GM19351 (cell line): ENCODE results near the gene ZNF408.
"Not testable (repeated sequence)": the region's sequence is repeated elsewhere in the genome, so short reads cannot be mapped to it uniquely, and the experiment has no call there.

Experiments used
- ATAC-seq: cut with Tn5 transposase; IDR thresholded peaks from one replicate; pipeline ENCODE4 v1.9.1; 2021; ENCODE audit warnings: mild to moderate bottlenecking, moderate library complexity; ENCODE audit not compliant: unreplicated experiment

Gene ZNF408

DNA sequence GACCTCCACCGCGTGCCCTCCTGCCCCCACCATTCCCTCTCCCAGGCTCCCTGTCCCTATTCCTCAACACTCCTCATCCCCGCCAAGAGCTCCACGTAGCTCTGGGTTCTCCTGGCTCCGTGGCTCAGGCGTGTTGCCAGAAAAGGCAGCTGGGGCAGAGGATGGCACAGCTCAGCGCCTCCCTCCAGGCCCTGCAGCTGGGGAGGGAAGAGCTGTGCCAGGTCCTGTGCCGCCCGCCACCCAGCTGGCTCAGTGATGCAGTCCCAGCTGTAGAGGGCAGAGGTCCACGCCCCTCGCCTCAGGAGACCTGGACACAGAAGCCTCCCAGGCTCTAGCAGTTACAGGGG lies 4.6 kb upstream of the ZNF408 start:
- no peak for ATAC-seq

DNA sequence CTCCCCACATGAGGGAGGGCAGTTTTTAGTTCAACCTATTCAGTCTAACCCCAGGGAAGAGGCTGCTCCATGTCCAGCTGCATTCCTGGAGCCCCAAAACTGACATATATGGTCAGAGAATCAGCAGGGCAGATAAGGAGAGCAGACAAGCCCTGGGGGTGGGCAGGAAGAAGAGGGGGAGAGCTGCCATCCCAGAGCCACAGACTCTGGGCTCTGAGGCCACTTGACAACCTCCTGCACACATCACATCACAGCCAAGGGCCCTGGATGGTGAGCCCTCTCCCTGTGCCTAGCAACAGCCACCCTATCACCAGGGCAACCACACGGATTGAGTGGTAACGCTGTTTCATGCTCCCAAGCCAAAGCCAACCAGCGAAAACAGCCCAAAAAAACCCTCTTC lies 3.5 kb upstream of the ZNF408 start:
- no peak for ATAC-seq

- no peak for ATAC-seq
Measured at GRCh38 chr11:46697723-46698122, 3.1 kb upstream of the ZNF408 start.

GRCh38 chr11:46698597-46698996 lies 2.2 kb upstream of the ZNF408 start:
- no peak for ATAC-seq

GRCh38 chr11:46701078-46701654 lies 335 bp downstream of the ZNF408 start:
- ATAC-seq: no peak

- ATAC-seq: no peak
Measured at GRCh38 chr11:46705070-46705688, 4.3 kb downstream of the ZNF408 start.

DNA sequence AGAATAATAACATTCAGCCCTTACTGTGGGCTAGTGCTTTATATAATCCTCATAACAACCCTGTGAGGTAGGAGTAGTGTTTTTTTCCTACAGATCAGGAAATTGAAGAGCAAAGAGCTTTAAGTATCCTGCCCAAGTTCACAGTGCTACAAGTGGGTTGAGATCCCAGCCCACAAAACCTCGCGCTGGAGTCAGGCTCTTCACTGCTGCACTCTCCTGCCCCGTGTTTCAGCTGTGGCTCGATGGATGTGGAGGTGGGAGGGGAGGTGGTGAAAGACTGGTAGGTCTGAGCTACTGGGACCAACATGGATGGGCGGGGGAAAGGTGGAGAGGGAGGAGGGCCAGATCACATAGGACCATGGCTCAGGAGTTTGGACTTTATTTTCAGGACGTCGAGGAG lies 6.1 kb downstream of the ZNF408 start:
- no peak for ATAC-seq

GRCh38 chr11:46709351-46709750 lies 8.5 kb downstream of the ZNF408 start:
- not testable (repeated sequence) for ATAC-seq

- ATAC-seq: no peak
Measured at GRCh38 chr11:46710821-46711269, 10.0 kb downstream of the ZNF408 start.

DNA sequence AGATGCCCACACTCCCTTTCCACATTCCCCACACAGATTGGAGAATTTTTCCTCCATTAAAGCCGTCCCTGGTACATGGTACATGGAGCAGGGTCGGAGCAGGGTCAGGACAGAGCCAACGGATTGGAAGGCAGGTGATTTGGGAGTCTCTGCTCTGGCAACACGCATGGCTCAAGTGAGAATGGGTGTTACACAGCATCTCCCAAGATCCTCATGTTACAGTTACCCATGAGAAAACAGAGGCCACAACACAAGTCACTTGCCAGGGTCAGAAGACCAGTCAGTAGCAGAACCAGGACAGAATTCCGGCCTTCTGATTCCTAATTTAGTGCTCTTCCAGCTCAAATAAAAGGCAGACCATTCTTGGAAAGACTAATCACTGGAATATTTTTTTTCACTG lies 10.5 kb downstream of the ZNF408 start:
- ATAC-seq: no peak

- no peak for ATAC-seq
Measured at GRCh38 chr11:46712874-46713576, 12.2 kb downstream of the ZNF408 start.

GRCh38 chr11:46717825-46718154 lies 17.0 kb downstream of the ZNF408 start:
- ATAC-seq: not testable (repeated sequence)

DNA sequence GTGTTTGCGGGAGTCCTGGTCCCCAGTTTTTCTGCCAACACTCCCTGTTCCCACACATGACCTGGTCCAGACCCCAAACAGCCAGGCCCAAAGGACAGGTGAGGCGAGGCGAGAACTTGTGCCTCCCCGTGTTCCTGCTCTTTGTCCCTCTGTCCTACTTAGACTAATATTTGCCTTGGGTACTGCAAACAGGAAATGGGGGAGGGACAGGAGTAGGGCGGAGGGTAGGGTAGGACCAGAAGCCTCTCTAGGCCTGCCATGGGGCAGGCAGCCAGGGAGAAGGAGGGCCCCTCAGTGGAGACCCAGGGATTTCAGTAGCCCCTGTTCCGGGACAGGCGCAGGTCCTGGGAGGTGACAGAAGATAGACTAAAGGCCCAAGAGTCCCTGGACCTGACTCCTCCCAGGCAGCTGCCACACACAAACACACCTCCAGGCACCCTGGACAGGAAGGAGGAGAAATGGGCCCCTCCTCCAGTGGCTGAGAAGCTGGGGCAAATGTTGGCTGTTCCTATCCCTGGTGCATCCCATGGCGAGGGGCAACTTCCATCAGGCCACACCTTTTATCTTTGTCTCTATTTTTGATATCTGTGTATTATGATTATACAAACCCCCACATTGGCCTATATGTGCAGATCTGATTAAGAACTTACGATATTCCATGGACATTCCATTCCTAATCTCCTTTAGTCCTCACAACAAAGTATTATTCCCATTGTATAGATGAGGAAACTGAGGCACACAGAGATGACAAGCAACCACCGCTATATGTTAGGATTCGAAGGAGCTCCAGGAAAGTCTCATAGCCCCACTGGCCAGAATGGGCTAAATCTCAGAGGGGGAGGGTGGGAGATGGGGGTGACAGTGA lies 17.6 kb downstream of the ZNF408 start:
- no peak for ATAC-seq

DNA sequence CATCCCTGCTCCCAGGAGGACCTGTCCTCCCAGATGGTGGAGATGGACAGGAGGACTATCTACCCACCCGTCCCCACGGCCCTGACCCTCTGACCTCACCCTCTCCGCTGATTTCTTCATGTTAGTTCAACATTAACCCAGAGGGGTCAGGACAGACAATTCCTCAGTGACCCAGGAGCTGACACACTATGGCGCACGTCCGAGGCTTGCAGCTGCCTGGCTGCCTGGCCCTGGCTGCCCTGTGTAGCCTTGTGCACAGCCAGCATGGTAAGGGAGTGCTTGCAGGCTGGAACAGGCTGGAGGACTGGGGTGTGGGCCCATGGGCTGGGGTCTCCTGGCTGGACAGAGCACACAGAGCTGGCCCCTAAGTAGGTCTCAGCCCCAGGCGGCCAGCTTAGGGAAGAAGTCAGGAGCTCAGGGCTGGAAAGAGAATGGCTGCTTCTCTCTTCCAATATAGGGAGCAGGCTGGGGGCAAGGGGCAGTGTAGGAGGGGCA lies 18.3 kb downstream of the ZNF408 start, which contains the start of gene F2:
Gene F2, plus strand, starts transcription at position 166 of the 495 bp plus-strand sequence. Its CDS starts 23 bp downstream, at position 189.
- no peak for ATAC-seq

DNA sequence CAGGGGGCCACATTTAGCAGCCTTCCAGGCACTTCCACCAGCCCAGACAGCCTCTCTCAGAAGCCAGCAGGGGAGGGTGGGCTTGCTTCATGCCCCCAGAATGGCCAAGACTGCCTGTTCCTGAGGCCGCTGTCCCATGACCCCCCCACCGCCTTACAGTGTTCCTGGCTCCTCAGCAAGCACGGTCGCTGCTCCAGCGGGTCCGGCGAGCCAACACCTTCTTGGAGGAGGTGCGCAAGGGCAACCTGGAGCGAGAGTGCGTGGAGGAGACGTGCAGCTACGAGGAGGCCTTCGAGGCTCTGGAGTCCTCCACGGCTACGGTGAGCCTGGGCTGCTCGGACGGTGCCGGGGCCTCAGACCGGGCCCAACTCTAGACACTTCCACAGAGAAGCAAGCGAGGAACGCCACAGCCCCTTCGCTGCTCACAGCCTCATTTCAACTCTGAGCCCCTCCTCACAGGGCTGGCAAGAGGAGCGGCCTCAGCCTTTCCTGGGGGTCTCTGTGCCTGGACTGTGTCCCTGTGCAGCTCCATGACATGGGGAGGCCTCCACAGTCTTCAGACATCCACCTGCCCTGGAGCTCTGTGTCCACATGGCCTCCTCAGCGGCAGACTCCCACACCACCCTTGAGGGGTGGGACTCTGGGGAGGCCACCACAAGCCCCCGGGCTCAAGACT lies 18.9 kb downstream of the ZNF408 start:
- ATAC-seq: no peak

DNA sequence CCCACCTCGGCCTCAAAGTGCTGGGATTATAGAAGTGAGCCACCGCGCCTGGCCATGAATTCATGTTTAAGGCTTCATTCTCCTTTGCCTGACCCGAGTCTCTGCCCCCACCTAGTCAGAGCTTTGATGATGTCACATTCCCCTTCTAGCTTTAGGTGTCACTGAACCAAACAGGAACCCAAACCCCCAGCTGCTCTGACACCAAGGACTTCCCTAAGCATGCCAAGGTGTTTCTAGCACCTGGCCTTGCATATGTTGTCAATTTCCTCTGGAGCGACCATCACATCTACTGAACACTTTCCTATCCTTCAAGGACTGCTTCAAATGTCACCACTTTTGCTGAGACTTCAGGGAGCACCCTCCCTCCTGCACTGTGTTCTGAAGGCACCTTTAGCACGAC lies 20.5 kb downstream of the ZNF408 start:
- no peak for ATAC-seq

- no peak for ATAC-seq
Measured at GRCh38 chr11:46722566-46723358, 21.9 kb downstream of the ZNF408 start.

DNA sequence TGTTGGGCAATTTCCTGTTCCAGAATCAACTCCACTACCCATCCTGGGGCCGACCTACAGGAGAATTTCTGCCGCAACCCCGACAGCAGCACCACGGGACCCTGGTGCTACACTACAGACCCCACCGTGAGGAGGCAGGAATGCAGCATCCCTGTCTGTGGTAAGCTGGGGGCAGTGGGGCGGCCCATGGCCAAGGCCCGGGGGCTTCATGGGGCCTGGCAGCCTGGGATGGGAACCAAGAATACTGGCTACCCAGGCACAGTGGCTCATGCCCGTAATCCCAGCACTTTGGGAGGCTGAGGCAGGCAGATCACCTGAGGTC lies 22.5 kb downstream of the ZNF408 start:
- ATAC-seq: no peak

DNA sequence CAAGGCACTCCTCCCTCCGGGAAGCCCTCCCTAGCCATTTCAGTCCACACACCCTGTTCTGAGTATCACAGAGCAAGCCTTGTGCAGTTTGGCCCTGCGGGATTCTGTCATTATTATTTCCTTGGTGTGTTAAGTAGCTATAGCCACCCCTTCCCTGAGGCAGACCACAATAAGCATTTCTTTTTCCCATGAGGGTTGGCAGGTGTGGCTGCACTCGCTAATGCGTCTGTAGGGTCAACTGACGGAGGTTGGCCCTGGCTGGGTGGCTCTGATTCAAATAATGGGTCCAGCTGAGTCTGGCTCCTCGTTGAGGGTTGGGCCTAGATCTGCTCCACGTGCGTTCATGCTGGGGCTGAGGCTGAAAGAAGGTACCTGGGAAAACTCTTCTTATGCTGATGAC lies 23.3 kb downstream of the ZNF408 start:
- no peak for ATAC-seq
